GM19455 (cell line): ENCODE measurements around the gene GNG5.
"Not testable (repeated sequence)": the region's sequence is repeated elsewhere in the genome, so short reads cannot be mapped to it uniquely, and the experiment has no call there.

ENCODE experiments used
- ATAC-seq: cut with Tn5 transposase; IDR thresholded peaks from one replicate; pipeline ENCODE4 v1.9.1; 2021; ENCODE audit not compliant: unreplicated experiment

Gene GNG5

DNA sequence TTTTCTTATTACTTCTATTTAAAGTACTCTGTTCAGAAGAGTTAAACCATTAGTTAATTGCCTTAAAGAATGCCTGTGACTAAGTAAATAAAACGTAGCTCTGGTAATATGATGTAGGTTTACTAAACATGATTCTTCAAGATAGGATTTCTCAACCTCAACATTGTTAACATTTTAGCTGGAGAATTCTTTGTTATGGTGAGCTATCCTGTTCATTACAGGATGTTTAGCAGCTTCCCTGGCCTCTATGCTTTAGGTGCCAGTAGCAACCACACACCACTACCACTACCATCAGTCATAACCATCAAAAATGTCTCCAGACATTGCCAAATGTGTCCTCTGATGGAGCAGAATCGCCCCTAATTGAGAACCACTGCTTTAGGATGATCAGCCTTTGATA lies 16.6 kb downstream of the GNG5 start:
- ATAC-seq, result no peak

- ATAC-seq, result no peak
These were observed 18.3 kb downstream of the GNG5 start for GRCh38 chr1:84488107-84488506.

- ATAC-seq, result no peak
These were observed 25.1 kb downstream of the GNG5 start for GRCh38 chr1:84481317-84481716.

DNA sequence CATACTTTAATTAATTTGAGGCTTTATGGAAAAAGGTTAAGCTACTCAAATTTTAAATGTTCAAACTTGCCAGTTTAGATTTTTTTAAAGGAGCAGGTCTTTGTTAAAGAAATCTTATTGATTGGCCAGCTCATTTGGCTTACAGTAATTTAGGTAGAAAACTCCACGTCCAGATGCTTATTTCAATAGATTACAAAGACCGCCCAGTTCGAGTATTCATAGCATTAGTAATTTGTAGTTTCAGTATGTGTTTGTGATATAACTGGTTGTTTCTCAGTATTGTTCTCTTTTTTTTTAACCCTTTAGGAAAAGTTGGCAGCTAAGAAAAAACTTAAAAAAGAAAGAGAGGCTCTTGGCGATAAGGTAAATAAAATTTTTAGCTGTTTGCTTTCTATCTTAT lies 25.7 kb downstream of the GNG5 start:
- ATAC-seq, result no peak

GRCh38 chr1:84479998-84480397 lies 26.4 kb downstream of the GNG5 start:
- ATAC-seq, result peak; percentile 12

GRCh38 chr1:84478876-84479868 lies 27.2 kb downstream of the GNG5 start, which contains the start of gene RPF1:
RPF1 (plus strand) TSS chr1:84479266; CDS start chr1:84479282, 16 bp downstream.
- peak; percentile 98 for ATAC-seq

DNA sequence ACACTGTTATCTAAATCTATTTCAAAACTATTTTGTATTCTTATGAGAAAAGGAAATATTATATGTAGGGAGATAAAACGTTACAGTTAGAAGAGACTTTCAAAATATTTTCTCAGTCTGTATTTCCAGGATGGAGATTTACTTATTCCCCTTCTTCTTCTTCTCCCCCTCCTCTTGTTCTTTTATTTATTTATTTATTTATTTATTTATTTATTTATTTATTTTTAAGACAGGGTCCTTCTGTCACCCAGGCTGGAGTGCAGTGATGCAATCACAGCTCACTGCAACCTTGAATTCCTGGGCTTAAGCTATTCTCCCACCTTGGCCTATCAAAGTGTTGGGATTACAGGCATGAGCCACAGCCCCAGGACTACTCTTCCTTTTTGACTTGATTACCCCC lies 30.2 kb downstream of the GNG5 start:
- no peak for ATAC-seq

DNA sequence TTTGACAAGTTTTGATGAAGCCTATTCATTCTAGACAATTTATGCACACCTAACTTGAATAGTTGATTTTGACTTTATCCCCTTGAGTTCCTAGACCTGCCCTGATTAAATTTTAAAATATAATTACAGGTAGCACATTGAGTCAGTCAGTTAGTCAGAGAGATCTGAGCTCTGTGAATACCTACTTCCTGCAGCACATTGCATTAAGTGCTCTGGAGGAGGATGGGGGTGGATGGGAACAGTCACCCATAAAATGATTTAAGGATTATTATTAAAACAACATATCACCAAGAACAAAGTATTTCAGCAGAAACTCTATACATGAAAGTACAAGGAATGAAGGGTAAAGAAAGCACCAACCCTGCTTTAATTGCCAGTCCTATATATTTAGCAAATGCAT lies 39.1 kb downstream of the GNG5 start:
- ATAC-seq, result no peak

- no peak for ATAC-seq
These were observed 44.3 kb downstream of the GNG5 start for GRCh38 chr1:84462118-84462517.

- ATAC-seq, result no peak
These were observed 53.9 kb downstream of the GNG5 start for GRCh38 chr1:84452436-84452835.

- no peak for ATAC-seq
These were observed 55.5 kb downstream of the GNG5 start for GRCh38 chr1:84450910-84451309.

- not testable (repeated sequence) for ATAC-seq
These were observed 57.7 kb downstream of the GNG5 start for GRCh38 chr1:84448704-84449103.
